ENCODE data around the gene ADCY9.
"Not testable (repeated sequence)": the region's sequence is repeated elsewhere in the genome, so short reads cannot be mapped to it uniquely, and the experiment has no call there.

The ADCY9 gene

DNA sequence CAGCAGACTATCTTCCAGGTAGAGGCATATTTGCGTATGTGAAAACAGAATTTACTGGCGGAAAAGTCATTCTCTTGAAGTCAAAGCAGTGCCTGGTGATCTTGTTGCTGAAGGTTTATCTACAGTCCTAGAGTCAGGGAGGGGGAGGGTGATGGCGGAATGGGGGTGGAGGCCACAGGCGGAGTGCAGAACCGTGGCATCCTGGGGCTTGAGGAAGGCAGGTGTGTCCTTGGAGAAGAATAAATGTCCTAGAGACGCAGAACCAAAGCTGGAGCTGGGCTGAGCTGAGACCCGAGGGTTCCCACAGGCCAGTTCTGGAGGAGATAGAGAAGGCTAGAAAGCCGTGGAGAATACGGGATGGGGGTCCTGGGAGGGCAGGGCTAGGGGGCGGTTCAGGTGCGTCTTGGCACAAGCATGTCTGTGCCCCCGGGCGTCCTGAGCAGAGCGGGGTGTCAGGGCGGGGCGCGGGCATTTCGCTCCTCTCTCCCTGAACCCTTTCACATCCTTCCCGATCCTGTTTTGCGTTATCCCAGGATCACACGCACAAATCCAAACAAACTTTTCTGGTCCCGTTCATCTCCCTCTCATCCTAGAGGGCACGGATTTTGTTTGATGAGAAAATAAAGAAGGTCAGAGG, 158.8 kb downstream of the ADCY9 start:
- DNase-seq (ENCODE audit: extremely low read depth, low read depth): no peak
- TF ChIP-seq, protein P1, sequence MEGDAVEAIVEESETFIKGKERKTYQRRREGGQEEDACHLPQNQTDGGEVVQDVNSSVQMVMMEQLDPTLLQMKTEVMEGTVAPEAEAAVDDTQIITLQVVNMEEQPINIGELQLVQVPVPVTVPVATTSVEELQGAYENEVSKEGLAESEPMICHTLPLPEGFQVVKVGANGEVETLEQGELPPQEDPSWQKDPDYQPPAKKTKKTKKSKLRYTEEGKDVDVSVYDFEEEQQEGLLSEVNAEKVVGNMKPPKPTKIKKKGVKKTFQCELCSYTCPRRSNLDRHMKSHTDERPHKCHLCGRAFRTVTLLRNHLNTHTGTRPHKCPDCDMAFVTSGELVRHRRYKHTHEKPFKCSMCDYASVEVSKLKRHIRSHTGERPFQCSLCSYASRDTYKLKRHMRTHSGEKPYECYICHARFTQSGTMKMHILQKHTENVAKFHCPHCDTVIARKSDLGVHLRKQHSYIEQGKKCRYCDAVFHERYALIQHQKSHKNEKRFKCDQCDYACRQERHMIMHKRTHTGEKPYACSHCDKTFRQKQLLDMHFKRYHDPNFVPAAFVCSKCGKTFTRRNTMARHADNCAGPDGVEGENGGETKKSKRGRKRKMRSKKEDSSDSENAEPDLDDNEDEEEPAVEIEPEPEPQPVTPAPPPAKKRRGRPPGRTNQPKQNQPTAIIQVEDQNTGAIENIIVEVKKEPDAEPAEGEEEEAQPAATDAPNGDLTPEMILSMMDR (IDR thresholded peaks at IDR 0.05; ENCODE audit: low read depth, low read length): no peak

DNA sequence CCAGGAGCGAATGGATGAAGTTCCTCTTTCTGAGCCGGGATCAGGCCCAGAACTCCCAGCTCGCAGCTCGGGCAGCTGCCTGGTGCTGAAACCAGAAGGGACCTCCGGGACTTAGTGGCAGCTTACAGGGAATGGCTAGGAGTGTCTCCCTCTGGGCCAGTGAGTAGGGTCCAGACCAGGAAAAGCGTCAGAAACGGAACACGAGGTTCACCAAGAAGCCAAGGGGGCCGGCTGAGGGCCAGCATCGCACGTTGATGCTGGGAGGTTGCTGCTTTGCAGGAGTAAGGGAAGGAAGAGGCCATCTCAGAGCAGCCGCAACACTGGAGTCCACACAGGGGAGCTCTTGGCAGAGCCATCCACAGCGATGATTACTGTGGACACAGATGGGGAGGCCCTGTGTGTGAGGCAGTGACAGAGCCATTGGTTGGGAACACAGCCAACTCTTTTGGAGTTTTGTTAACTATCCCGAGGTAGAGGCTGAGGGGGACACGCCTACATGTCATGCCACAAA, 161.8 kb downstream of the ADCY9 start:
- TF ChIP-seq, protein P1 (IDR thresholded peaks at IDR 0.05; ENCODE audit: low read depth, low read length): no peak; the same call in 1 of the 2 replicates
- DNase-seq (ENCODE audit: extremely low read depth, low read depth): no peak

DNA sequence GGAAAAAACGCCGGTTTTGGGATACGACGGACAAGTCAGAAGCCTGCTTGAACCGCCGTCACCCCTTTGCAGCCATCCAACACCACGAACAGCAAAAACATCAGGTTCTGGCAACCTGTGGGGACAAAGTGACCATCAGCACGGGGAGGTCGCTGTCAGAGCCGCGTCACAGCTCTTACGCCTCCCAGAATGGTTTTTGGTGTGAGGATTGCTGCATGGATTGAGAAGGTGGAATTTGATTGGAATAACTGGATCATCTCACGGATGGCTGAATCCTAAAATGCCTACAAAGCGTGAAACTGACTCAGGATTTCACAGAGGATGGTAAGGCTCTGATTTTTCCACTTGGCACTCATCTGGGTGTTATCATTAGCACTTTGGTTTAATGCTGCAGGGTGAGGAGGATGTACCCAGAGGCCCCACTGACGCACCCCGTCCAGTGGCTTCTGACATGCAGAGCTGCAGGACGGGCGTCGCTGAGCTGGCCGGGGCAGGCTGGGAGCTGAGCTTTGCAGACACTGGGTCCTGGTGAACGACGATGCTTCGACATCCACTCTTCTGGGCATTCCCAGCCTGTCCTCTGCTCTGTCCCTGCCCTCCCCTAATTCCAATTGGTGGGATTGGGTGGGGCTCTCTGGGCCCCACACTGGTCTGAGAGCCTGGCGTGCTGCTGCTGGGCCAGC, 162.4 kb downstream of the ADCY9 start:
- TF ChIP-seq, protein P1 (IDR thresholded peaks at IDR 0.05; ENCODE audit: low read depth, low read length): no peak
- DNase-seq (ENCODE audit: extremely low read depth, low read depth): no peak

DNA sequence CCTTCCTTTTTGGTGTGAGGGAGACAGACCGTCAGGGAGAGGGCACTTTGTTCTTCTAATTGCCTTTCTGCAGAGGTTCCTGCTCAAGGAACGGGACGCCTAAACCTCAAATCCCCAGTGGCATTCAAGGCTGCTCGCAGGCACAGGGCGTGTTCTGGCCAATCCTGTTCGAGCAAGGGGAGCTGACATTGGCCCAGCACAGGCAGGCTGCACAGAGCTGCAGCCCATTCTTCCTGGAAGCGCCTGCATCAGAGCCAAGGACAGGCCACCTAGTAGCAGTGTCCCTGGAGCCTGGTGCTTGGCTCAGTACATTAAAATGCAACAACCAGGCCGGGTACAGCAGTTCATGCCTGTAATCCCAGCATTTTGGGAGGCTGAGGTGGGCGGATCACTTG, 163.5 kb downstream of the ADCY9 start:
- no peak for DNase-seq (ENCODE audit: extremely low read depth, low read depth)
- TF ChIP-seq, protein P1 (IDR thresholded peaks at IDR 0.05; ENCODE audit: low read depth, low read length): no peak

DNA sequence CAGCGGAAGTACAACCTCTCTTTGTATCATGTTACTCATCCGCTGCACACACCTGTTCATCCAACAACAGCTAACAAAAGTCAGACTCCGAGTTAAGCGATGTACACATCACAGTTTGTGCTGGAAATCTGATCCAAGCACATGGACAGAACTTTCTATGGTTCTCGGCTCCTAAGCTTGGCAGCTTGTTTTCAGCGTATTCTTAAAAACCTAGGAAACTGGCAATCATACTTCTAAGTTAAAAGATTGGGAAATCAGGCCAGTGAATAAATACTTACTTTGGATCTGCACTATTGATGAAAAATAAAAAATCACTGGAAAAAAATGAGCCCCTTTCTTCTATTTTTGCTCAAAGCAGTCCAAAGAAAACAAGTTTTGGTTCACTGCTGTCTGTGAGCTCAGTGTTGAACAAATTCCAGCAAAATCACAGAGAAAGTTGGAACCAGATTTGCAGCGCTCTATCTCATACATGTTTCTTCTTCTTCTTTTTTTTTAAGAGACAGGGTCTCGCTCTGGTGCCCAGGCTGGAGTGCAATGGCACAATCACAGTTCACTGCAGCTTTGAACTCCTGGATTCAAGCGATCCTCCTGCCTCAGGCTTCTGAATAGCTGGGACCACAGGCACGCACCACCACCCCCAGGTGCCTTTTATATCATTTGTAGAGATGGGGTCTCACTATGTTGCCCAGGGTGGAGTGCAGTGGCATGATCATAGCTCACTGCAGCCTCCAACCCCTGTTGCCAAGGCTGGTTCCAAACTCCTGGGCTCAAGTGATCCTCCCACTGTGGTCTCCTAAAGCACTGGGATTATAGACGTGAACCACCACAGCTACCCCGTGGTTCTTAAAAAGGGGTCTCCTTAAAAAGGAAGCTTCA, 164.1 kb downstream of the ADCY9 start:
- TF ChIP-seq, protein P1 (IDR thresholded peaks at IDR 0.05; ENCODE audit: low read depth, low read length): no peak
- DNase-seq (ENCODE audit: extremely low read depth, low read depth): peak; percentile 47

DNA sequence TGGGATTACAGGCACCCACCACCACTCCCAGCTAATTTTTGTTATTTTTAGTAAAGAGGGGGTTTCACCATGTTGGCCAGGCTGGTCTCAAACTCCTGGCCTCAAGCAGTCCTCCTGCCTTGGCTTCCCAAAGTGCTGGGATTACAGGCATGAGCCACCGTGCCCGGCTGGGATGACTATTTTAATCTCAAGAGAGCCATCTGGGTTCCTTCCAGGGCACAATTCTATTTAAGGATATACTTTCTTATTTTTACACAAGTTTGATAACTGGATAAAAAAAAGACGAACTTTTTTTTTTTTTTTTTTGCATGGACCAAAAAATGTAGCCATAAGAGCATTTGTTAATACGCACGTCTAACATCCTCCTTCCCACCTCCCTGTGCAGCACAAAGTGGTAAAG, 164.9 kb downstream of the ADCY9 start:
- DNase-seq (ENCODE audit: extremely low read depth, low read depth): not testable (repeated sequence)

DNA sequence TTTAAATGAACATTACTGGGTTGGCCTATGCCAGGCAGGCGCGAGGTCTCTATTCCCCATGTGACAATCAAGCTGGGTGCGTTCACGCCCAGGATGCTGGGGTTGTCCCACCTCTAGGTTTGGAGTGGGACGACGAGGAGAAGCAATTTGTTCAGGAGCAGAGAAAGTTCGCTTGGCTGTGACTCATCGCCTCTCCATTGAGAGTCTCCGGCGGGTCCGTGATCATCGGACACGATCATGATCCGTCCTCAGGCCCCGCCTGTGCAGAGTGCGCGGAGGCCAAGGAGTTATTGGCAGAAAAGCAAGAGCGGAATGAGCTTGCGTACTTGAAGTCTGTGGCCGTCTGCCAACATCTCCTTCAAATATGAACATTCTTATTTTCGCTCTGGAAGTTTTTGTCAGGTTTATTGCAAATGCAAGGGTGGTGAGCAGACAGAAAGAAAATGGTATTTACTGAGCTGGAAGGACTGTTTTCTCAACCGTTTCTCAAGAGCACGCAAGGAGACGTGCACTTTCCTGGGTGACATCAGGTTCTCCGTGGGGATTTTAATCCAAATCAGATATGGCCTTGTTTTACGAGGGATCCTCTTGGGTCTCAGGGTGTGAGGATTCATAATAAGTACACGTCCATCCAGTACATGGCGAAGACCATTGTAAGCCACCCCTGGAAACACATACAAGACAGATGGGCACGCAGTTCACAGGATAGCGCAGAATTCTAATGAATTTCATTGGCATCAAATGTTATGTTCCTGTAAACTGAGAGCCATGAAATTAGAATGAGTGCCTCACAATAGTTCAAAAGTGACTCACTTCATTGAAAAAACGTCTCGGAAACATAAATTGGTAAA, 165.7 kb downstream of the ADCY9 start:
- DNase-seq (ENCODE audit: extremely low read depth, low read depth): peak; percentile 95

More for the DNA sequence above, 165.7 kb downstream of the ADCY9 start:
- TF ChIP-seq, protein P1 (IDR thresholded peaks at IDR 0.05; ENCODE audit: low read depth, low read length): no peak
